ENCODE data around the gene AKAP13.

Gene AKAP13

GRCh38 chr15:85388566-85389305 lies 8.3 kb downstream of the AKAP13 start:
- no peak for DNase-seq

DNA sequence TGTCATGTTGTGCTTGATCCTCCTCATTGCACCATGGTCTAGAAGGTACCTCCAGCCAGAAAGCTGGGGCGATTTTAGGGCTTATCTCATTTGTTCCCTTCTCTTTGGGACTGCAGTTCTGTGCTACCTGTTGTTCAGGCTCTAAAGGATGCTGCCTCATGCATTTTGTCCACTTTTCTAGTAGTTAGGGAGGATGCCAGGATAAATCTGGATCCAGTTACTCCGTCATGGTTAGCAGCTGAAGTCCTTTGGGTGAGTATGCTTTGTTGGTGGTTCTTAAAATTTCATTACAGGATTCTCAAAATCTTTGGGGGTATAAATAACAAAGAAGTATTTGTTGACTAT lies 8.9 kb downstream of the AKAP13 start:
- DNase-seq, result no peak

- no peak for DNase-seq
These were observed 9.4 kb downstream of the AKAP13 start for GRCh38 chr15:85389772-85390171.

DNA sequence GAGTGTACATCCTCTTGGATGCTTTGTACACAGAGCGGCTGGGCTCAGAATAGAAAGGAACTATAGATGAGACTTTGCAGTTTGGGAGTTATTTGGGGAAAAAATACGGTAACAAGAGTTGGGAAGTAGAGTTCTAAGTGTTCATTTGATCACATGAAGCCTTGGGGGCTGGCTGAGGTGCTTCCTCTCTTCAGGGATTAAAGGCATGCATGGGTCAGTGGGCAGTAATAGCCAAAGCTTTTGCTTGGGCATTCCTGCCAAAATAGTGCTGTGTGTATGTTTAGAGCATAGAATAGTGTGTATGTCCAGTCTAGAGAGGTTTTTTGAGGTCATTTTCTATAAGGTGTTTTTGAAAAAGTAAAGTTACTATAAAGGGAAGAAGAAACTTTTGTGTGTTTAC lies 12.8 kb downstream of the AKAP13 start:
- no peak for DNase-seq

- DNase-seq, result no peak
These were observed 14.3 kb downstream of the AKAP13 start for GRCh38 chr15:85394554-85395333.

DNA sequence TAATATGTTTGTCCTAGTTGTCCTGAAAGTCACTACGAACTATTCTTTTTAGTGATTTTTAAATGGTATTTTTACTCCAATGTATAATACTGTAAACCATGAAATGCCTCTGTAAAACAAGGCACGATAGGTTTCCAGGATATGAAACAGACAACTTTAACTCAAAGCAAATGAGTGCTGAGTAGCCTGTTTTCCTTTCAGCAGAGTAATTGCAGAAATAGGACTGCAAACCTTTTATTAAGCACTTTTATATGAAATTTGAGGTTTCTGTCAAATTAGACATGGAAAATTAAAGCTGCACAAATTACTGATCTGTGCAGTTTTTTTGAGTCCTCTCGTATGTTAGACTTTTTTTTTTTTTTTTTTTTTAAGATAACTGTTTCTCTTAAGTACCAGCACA lies 16.2 kb downstream of the AKAP13 start:
- no peak for DNase-seq

GRCh38 chr15:85397151-85397550 lies 16.7 kb downstream of the AKAP13 start:
- no peak for DNase-seq

DNA sequence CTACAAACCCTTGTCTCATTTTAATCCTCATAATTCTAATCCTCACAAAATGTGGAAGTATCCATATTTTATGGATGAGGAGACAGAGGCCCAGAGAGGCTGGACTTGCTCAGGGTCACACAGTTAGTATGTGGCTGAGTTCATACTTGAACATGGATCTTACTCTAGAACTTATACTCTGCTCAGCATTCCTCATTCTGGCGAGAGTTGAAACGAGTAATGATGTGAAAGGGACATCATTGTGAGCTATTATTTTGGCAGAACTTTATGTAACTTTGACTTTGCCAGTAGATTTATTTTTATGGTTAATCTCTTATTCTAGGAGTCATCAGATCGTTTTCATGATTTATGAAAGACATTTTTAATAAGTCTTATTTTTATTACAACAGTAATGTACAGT lies 17.5 kb downstream of the AKAP13 start:
- no peak for DNase-seq

- no peak for DNase-seq
These were observed 18.4 kb downstream of the AKAP13 start for GRCh38 chr15:85398822-85399221.

DNA sequence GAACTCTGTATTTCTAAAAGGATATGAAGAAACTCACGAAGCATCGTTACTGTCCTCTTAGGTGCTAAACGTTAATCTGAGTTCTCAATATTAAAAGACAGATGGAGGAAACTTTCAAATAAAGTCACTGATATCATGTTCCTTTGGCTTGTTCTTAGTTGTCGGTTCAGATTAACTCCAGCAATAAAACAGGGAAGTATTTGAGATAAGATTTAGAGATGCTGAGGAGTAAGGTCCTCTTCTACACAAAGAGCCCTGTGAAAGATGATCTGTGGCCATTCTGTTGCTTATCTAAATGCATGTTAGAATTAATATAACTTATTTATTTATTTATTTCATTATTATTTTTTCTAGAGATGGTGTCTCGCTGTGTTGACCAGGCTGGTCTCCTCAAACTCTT lies 19.2 kb downstream of the AKAP13 start:
- DNase-seq, result no peak

- no peak for DNase-seq
These were observed 20.2 kb downstream of the AKAP13 start for GRCh38 chr15:85400606-85401005.

- DNase-seq, result no peak
These were observed 20.8 kb downstream of the AKAP13 start for GRCh38 chr15:85401108-85401774.

DNA sequence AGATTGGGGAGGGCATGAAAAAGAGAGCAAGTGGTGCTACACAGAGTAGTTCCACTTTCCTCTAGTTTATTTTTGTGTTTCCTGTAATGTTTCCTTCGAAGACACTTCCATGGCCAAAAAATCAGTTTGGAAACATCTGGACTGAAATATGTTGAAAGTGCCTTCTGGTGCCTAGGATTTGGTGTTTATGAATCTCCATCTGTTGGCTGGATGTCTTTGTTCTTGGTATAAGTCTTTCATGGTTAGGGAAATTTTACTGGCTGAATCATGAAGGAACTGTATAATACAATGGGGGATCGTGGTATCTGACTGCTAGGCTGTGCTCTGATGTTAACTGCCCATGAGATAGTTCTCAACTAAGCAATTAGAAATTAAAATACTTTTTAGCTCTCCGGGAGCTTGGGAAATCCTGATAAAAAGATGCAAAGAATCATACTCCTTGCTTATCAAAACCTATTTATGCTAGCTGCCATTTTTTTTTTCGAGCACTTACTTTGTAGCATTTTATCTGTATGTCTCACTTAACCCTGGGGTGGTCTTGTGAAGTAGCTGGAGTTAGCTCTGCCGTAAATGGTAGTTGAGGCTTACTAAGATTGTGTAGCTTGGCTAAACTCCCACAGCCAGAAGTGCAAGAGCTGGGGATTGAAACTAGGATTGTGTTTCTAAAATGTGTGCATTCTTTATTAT lies 21.9 kb downstream of the AKAP13 start:
- DNase-seq, result peak; percentile 27

GRCh38 chr15:85403745-85404144 lies 23.3 kb downstream of the AKAP13 start:
- no peak for DNase-seq

- peak; percentile 25 for DNase-seq
These were observed 23.9 kb downstream of the AKAP13 start for GRCh38 chr15:85404176-85404917.

DNA sequence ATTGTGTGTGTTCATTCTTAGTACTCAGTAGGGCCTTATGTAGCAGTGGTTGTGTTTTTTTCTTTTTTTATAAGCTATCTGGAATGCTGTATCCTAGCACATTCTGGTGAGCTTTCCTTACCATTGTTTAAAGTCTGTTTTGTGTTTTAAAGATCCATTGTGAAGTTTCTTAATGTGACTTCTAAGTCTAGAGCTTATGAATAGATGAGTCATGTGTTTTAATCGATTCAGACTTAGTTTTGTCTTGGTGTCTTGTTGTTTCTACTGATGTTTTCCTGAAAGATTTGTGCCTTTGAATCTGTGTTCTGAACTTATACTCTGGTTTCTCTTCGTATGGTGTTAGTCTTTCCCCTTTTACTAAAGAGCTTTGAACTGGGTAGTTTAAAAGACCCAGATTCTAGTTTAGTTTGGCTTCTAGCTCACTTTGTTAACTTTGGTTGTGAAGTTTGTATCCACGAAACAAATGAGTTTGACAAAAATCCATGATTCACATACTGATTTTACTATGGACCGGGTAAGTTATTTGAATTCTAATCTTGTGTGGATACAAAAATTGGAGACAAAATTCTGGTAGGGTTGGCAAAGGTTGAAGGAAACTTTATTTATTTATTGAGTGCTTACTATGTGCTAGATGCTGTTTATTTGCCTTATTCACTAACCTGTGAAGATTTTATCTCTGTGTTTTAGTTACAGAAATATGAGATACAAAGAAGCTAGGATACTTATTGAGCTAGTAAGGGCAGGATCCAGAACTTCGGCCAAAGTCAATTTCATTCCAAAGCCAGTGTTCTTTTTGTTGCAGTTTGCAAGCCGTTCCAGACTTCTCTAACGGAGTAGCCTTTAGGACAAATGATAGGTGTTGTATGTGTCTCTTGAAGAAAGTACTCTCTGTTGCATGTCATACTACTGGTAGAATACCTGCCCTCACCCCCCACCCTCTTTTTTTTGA lies 24.8 kb downstream of the AKAP13 start:
- no peak for DNase-seq

DNA sequence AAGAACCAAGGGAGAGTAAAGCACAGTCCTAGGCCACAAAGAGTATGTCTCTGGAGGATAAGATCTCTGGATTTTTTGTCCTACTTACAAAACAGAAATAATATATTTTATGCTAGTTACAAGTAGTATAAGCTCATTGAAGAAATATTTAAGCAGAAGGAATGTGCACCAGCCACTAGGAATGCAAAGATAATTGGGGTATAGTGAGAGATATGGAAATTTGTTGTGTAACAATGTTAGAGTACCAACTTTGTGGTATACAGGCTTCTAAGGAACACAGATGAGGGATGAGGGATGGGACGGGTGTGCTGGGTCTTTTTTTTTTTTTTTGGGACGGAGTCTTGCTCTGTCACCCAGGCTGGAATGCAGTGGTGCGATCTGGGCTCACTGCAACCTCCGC lies 26.5 kb downstream of the AKAP13 start:
- no peak for DNase-seq

- peak; percentile 89 for DNase-seq
These were observed 27.2 kb downstream of the AKAP13 start for GRCh38 chr15:85407421-85408269.

DNA sequence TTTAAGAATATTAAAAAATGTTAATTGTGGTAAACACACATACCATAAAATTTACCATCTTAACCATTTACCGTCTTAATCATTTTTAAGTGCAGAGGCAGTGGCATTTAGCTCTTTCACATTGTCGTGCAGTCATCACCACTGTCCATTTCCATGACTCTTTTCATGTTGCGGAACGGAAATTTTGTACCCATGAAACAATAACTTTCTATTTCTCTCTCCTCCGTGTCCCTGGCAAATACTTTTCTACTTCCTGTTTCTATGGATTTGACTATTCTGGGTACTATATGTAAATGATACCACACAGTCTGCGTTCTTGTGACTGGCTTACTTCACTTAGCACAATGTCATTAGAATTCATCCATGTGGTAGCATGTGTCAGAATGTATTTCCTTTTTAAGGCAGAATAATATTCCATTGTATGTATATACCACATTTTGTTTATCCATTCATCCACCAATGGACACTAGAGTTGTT lies 27.9 kb downstream of the AKAP13 start:
- peak; percentile 95 for DNase-seq

GRCh38 chr15:85412066-85412465 lies 31.7 kb downstream of the AKAP13 start:
- peak; percentile 47 for DNase-seq
